ENCODE results near the gene HNRNPL.
"Not testable (repeated sequence)": the region's sequence is repeated elsewhere in the genome, so short reads cannot be mapped to it uniquely, and the experiment has no call there.

Gene HNRNPL

GRCh38 chr19:38856813-38857212 lies 7.0 kb upstream of the HNRNPL start:
- DNase-seq (ENCODE audit: insufficient read length, low spot score) (no peak), FAIRE-seq (no peak)
- TF ChIP-seq POLR2A (IDR thresholded peaks at IDR 0.05; ENCODE audit: low read depth, low read length), result no peak

GRCh38 chr19:38855751-38856150 lies 6.0 kb upstream of the HNRNPL start:
- FAIRE-seq; DNase-seq (ENCODE audit: insufficient read length, low spot score): not testable (repeated sequence)

- FAIRE-seq; DNase-seq (ENCODE audit: insufficient read length, low spot score): not testable (repeated sequence)
These were observed 5.2 kb upstream of the HNRNPL start for GRCh38 chr19:38854961-38855360.

DNA sequence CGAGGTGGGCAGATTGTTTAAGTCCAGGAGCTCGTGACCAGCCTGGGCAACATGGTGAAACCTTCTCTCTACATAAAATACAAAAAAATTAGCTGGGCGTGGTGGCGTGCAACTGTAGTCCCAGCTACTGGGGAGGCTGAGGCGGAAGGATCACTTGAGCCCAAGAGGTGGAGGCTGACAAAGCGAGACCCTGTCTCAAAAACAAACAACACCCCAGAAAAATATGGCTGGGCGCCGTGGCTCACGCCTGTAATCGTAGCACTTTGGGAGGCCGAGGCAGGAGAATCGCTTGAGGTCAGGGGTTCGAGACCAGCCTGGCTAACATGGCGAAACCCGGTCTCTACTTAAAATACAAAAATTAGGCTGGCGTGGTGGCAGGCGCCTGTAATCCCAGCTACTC lies 3.4 kb upstream of the HNRNPL start:
- no peak for FAIRE-seq
- DNase-seq (ENCODE audit: insufficient read length, low spot score), result no peak
- no peak for TF ChIP-seq POLR2A (IDR thresholded peaks at IDR 0.05; ENCODE audit: low read depth, low read length)

- FAIRE-seq (no peak), DNase-seq (ENCODE audit: insufficient read length, low spot score) (peak; percentile 97)
- peak; percentile 83 for TF ChIP-seq POLR2A (IDR thresholded peaks at IDR 0.05; ENCODE audit: low read depth, low read length)
These were observed 2.7 kb upstream of the HNRNPL start for GRCh38 chr19:38852231-38853044.

GRCh38 chr19:38851622-38852230 lies 1.9 kb upstream of the HNRNPL start:
- DNase-seq (ENCODE audit: insufficient read length, low spot score) (peak; percentile 83), FAIRE-seq (no peak)
- TF ChIP-seq POLR2A (IDR thresholded peaks at IDR 0.05; ENCODE audit: low read depth, low read length), result peak; percentile 56

- FAIRE-seq (no peak), DNase-seq (ENCODE audit: insufficient read length, low spot score) (no peak)
- 0 out of 2 replicates have a peak, but pooled peaks have one; percentile 25 for TF ChIP-seq POLR2A (IDR thresholded peaks at IDR 0.05; ENCODE audit: low read depth, low read length)
These were observed 1.3 kb upstream of the HNRNPL start for GRCh38 chr19:38850976-38851621.

- TF ChIP-seq POLR2A (IDR thresholded peaks at IDR 0.05; ENCODE audit: low read depth, low read length), result 0 out of 2 replicates have a peak, but pooled peaks have one; percentile 39
- FAIRE-seq (peak; percentile 92), DNase-seq (ENCODE audit: insufficient read length, low spot score) (peak; percentile 100)
These were observed 720 bp upstream of the HNRNPL start for GRCh38 chr19:38850436-38850975.

DNA sequence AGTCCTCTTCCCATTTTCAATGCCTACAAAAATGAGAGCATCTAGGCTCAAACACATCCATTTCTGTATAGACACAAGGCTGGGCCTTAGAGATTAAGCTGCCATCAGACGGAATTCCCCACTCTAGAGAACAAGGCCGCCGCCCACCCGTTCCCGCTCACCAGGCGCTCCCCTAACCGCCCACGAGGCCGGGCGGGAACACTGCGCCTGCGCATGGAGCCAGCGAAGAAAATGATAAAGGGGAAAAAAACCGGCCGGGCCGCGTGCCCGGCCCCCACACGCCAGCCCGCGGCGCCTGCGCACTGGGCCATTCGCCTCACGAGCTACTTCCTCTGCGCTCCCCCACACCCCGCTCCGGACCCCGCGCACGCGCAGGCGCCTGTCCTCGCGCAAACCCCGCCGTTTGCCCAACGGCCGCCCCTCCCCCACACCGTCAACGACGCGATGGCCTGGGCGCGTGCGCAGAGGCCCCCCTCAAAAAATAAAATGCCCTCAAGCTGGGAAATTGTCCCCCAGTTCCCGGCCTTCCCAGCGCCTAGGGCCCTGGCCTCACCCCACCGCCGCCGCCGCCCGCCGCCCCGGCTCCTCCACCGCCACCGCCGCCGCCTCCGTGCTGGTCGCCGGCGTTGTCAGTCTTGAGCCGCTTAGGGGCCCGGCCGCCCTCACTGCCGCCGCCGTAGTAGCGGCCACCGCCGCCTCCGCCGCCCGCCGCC lies 483 bp downstream of the HNRNPL start:
- TF ChIP-seq POLR2A (IDR thresholded peaks at IDR 0.05; ENCODE audit: low read depth, low read length), result no peak
- no peak for FAIRE-seq
- DNase-seq (ENCODE audit: insufficient read length, low spot score), result peak; percentile 98

- DNase-seq (ENCODE audit: insufficient read length, low spot score) (no peak), FAIRE-seq (no peak)
- TF ChIP-seq POLR2A (IDR thresholded peaks at IDR 0.05; ENCODE audit: low read depth, low read length), result no peak
These were observed 1.3 kb downstream of the HNRNPL start for GRCh38 chr19:38848299-38849146.

- no peak for TF ChIP-seq POLR2A (IDR thresholded peaks at IDR 0.05; ENCODE audit: low read depth, low read length)
- DNase-seq (ENCODE audit: insufficient read length, low spot score) (no peak), FAIRE-seq (no peak)
These were observed 3.7 kb downstream of the HNRNPL start for GRCh38 chr19:38846097-38846496.

GRCh38 chr19:38845374-38846024 lies 4.3 kb downstream of the HNRNPL start:
- no peak for FAIRE-seq
- no peak for TF ChIP-seq POLR2A (IDR thresholded peaks at IDR 0.05; ENCODE audit: low read depth, low read length)
- no peak for DNase-seq (ENCODE audit: insufficient read length, low spot score)
